ENCODE measurements around the gene CEP131.

- TF ChIP-seq CTCF (IDR thresholded peaks at IDR 0.05) (no peak), POLR2A (IDR thresholded peaks at IDR 0.05) (no peak)
Observed at GRCh38 chr17:81163703-81164370, 58.9 kb downstream of the CEP131 start.

Measured in body of pancreas (tissue), 4 donors.